ENCODE results near the gene CAMK1D. TPM values are rescaled to one million over a fixed set of nuclear protein-coding genes. Genes with fewer than 3 reads are reported as not detected.

The CAMK1D gene
- total RNA-seq (2012; rRNA removed) = 4.2 and 5.0 TPM in 2 replicates
- 4.1 and 5.3 TPM in 2 replicates for polyA plus RNA-seq (2012; rRNA removed)
- polyA plus RNA-seq (2012; cell fraction: cytosol; rRNA removed) = 2.5 and 2.6 TPM in 2 replicates
- polyA plus RNA-seq (2012; cell fraction: nucleus; rRNA removed; ENCODE audit: low replicate concordance) = 3.2 and 9.7 TPM in 2 replicates
- percentile 77 among the genes with signal in this experiment for Bru-seq, nascent RNA
- BruChase-seq, experiment 1, labeled RNA remaining after a 6-hour chase = percentile 75 among the genes with signal in this experiment
- BruChase-seq, experiment 2, labeled RNA remaining after a 2-hour chase = percentile 71 among the genes with signal in this experiment
- long read RNA-seq, partial matches to known transcripts = 2 of 20 reads
- long read RNA-seq, other reads (novel, unspliced or antisense) = 18 of 20 reads

DNA sequence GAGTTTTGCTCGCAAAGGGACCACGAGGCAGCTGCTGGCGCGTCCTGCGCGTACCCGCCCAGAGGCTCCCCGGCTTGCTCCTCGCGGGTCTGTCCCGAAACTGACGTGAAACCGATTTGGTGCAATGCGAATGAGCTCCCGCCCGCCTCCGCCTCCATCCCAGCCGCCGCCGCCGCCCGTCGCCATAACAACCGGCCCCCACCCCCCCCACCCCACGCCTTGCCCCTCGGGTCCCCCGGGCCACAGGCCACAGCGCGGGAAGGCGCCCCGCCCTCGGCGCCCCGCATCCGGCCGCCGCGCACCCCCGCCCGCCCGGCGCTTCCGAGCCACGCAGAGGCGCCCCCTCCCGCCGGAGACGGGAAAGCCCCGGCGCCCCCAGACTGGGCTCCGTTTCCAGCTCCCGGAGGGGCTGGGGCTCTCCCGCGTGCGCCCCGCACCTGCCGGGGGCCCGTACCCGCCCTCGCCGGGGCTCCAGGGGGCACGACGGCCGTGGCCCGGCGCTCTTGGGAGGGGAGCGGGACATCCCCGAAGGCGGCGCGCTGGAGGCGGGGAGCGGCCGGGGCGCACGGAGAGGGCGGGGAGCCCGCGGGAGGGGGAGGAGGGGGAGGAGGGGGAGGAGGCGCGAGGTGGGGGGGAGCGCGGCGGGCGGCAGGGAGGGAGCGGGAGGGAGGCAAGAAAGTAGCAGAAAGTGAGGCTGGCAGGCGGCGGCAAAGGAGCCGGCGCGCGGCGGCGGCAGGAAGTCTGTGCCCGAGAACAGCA, at the start of gene CAMK1D:
Gene CAMK1D, plus strand, starts transcription at position 678 of the 759 bp plus-strand sequence.
- Histone ChIP-seq H3K9me1 (ENCODE audit: insufficient read depth, low read length) (no peaks in the 10 kb centered on the region), H2BK120ac (ENCODE audit: low read depth, low read length) (no peak within 1 kb of the TSS; the same call in 1 of the 2 replicates), H3K4me1 (ENCODE audit: control insufficient read depth, insufficient read depth, low read length) (no peaks in the 10 kb centered on the region), H3K23ac (ENCODE audit: low read depth, low read length) (peak within 1 kb of the TSS; percentile 86), H2BK20ac (ENCODE audit: low read depth, low read length) (no peak within 1 kb of the TSS), H3K56ac (ENCODE audit: extremely low read depth, insufficient read depth, low read length) (no peak within 1 kb of the TSS), H3K4me2 (ENCODE audit: low read depth, low read length) (peak within 1 kb of the TSS; percentile 99), H4K20me1 (ENCODE audit: insufficient read depth, low read length) (no peaks in the 10 kb centered on the region), H3K36me3 (ENCODE audit: control insufficient read depth, insufficient read depth, low read length) (no peaks in the 10 kb centered on the region), H3K27ac (ENCODE audit: insufficient read depth, low read length) (peak within 1 kb of the TSS; percentile 37; the same call in 1 of the 2 replicates), H3K9ac (ENCODE audit: low read depth, low read length) (peak within 1 kb of the TSS; percentile 49), H2AFZ (replicated peaks; ENCODE audit: low read length, poor library complexity) (peak within 1 kb of the TSS; percentile 89), H3K18ac (ENCODE audit: low read depth, low read length) (0 out of 2 replicates have a peak within 1 kb of the TSS, but pooled peaks have one; percentile 1), H3K14ac (replicated peaks; ENCODE audit: low read depth, low read length) (0 out of 2 replicates have a peak within 1 kb of the TSS, but pooled peaks have one; percentile 40), H3K4ac (ENCODE audit: low read depth, low read length) (peak within 1 kb of the TSS; percentile 37; the same call in 1 of the 2 replicates), H2BK5ac (ENCODE audit: low read depth, low read length, poor library complexity, severe bottlenecking) (no peak within 1 kb of the TSS), H2AK9ac (replicated peaks; ENCODE audit: low read depth, low read length, poor library complexity) (peak within 1 kb of the TSS; percentile 83), H2AK5ac (ENCODE audit: low read depth, low read length) (0 out of 2 replicates have a peak within 1 kb of the TSS, but pooled peaks have one; percentile 0), H2BK15ac (ENCODE audit: low read depth, low read length) (no peak within 1 kb of the TSS), H4K5ac (ENCODE audit: low read depth, low read length) (no peak within 1 kb of the TSS), H3K9me3 (ENCODE audit: control insufficient read depth, insufficient read depth, low read length) (no peaks in the 10 kb centered on the region), H4K8ac (ENCODE audit: low read depth in 2 of 2, low read length in 2 of 2) (no peak within 1 kb of the TSS), H3K79me1 (ENCODE audit: low read depth in 1 of 2, low read length in 2 of 2) (no peaks in the 10 kb centered on the region; a peak in 1 of 4 replicates), H3K27me3 (ENCODE audit: control insufficient read depth, insufficient read depth, low read length) (peaks cover 4% of the 10 kb centered on the region; the same call in 1 of the 2 replicates), H4K91ac (ENCODE audit: insufficient read depth, low read depth, low read length) (no peak within 1 kb of the TSS), H3K4me3 (ENCODE audit: insufficient read depth, low read depth, low read length) (peak within 1 kb of the TSS; percentile 84)
- ATAC-seq (ENCODE audit: low read depth) = peak; percentile 85
- DNase-seq = peak; percentile 66
- in situ Hi-C loops (cut with MboI; ENCODE audit: low sequenced_read_pairs) = loop anchor here (10.0 kb wide), 1 partner anchor 84 kb away; no protein-coding TSS in a partner anchor
- CTCF ChIA-PET = no interaction called here
- no TSS peak for BruUV-seq (replicated peaks)
- intact Hi-C loops (cut with micrococcal nuclease) = loop anchor here (1.0 to 2.0 kb wide), 3 partner anchors 85 to 362 kb away; no protein-coding TSS in a partner anchor
- POLR2A ChIA-PET (ENCODE audit: unreplicated experiment) = interaction anchor here (0.6 to 1.0 kb wide), 2 partner anchors 8 to 101 kb away, joined by 3 to 5 read pairs; no protein-coding TSS in a partner anchor
- 0% methylated on average over 17 of the region's 95 CpGs; no CpG with 5 or more reads in 1 of the 2 experiments for WGBS, 2 experiments (ENCODE audit: extremely low coverage in 2 of 2, insufficient read length in 1 of 2)
- TF ChIP-seq CTCF (conservative IDR thresholded peaks at IDR 0.05; ENCODE audit: low read depth, low read length) (peak; percentile 43), RCOR1 (IDR thresholded peaks at IDR 0.05; ENCODE audit: insufficient replicate concordance, low read length) (no peak), NFE2L2 (IDR thresholded peaks at IDR 0.05; ENCODE audit: low read depth, low read length) (no peak), CHD1 (IDR thresholded peaks at IDR 0.05; ENCODE audit: low read depth, low read length) (no peak), CEBPB (IDR thresholded peaks at IDR 0.05; ENCODE audit: low read depth, low read length) (no peak), POLR2A (IDR thresholded peaks at IDR 0.05; ENCODE audit: low read depth, low read length) (peak; percentile 60; the same call in 1 of the 2 replicates), RFX5 (IDR thresholded peaks at IDR 0.05; ENCODE audit: low read depth, low read length) (no peak), MAZ (IDR thresholded peaks at IDR 0.05; ENCODE audit: borderline replicate concordance, low read depth, low read length) (peak; percentile 42; the same call in 1 of the 2 replicates), MAFK (IDR thresholded peaks at IDR 0.05; ENCODE audit: low read depth, low read length) (no peak), MXI1 (IDR thresholded peaks at IDR 0.05; ENCODE audit: borderline replicate concordance, low read depth, low read length) (peak; percentile 67; the same call in 1 of the 2 replicates)
- dilution Hi-C loops (cut with HindIII; ENCODE audit: low sequenced_read_pairs, unreplicated experiment) = no loop called here

Measured in IMR-90 (cell line).